ENCODE data around the gene PPFIBP1. TPM values are rescaled to one million over a fixed set of nuclear protein-coding genes. Genes with fewer than 3 reads are reported as not detected.

The PPFIBP1 gene
- total and polyA plus RNA-seq, 9 of the 15 experiments (the other 6 are each of a cell fraction or from before 2014, with no cell fraction given), result 0.46 to 3.5 (median 1.8) TPM

- TF ChIP-seq CEBPZ (IDR thresholded peaks at IDR 0.05; ENCODE audit: borderline replicate concordance, low read depth, low read length), result no peak
- TF ChIP-seq, protein P1, sequence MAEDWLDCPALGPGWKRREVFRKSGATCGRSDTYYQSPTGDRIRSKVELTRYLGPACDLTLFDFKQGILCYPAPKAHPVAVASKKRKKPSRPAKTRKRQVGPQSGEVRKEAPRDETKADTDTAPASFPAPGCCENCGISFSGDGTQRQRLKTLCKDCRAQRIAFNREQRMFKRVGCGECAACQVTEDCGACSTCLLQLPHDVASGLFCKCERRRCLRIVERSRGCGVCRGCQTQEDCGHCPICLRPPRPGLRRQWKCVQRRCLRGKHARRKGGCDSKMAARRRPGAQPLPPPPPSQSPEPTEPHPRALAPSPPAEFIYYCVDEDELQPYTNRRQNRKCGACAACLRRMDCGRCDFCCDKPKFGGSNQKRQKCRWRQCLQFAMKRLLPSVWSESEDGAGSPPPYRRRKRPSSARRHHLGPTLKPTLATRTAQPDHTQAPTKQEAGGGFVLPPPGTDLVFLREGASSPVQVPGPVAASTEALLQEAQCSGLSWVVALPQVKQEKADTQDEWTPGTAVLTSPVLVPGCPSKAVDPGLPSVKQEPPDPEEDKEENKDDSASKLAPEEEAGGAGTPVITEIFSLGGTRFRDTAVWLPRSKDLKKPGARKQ (CRISPR knock-in tag; IDR thresholded peaks at IDR 0.05), result no peak
- TF ChIP-seq ZNF324 (CRISPR knock-in tag; IDR thresholded peaks at IDR 0.05), result no peak
- no peak for TF ChIP-seq TRIM28 (IDR thresholded peaks at IDR 0.05)
- no peak for TF ChIP-seq RBM25 (IDR thresholded peaks at IDR 0.05; ENCODE audit: low read depth, low read length, severe bottlenecking)
- TF ChIP-seq RNF2 (IDR thresholded peaks at IDR 0.05), result no peak
Measured at GRCh38 chr12:27622436-27623195, 98.6 kb downstream of the PPFIBP1 start (continued).

Data from K562 (cell line).